ENCODE measurements around the gene P2RY13.

P2RY13 gene

DNA sequence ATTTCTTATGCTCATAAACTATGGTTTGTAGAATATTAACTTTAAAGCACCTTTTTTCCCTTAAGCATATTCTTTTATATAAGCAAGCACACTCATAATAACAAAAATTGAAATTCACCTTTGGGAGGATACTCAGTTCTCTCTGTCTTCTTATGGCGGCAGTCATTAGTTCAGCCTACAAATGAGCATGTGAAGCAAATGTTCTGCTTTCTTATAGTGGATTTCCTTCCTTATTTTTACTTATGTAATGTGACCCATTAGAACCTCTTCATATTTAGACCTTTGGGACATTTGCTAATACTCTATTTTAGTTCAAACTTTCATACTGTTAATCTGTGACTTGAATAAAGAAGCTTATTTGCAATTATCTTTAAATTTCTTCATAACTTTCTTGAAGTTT lies at the start of gene P2RY13:
TSS of gene P2RY13 (minus strand) at position 187 of the 400 bp plus-strand sequence. CDS start at position 166, 21 bp downstream.
- no peak for DNase-seq (ENCODE audit: low read depth in 2 of 2)

DNA sequence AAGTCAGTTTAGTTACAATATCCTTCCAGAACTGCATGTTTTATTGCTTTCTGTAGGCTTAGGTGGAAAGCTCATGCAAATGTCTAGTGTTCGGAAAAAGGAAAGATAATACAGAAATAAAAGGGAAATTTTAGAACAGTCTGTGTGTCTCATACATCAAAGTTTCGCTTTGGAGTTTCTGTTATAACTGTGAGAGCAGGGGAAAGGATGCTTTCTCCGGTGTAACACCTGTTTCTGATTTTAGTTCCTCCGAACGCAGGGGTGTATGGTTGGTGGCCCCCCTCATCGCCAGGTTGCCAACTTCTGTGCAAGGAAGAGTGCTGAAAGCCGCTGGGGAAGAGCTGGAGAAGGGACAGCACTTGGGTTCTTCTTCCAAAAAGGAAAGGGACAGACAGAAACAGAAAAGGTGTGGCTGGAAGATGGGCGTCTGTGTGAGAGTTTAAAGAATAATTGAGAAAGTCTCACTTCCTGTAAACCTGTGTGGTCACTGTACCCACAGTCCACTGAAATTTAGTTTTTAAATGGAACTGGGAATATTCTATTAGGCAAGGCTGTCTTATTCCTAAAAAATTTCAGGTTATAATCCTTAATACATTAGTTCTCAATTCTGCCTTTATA lies 48.5 kb upstream of the P2RY13 start:
- DNase-seq (ENCODE audit: low read depth in 2 of 2): no peak

DNA sequence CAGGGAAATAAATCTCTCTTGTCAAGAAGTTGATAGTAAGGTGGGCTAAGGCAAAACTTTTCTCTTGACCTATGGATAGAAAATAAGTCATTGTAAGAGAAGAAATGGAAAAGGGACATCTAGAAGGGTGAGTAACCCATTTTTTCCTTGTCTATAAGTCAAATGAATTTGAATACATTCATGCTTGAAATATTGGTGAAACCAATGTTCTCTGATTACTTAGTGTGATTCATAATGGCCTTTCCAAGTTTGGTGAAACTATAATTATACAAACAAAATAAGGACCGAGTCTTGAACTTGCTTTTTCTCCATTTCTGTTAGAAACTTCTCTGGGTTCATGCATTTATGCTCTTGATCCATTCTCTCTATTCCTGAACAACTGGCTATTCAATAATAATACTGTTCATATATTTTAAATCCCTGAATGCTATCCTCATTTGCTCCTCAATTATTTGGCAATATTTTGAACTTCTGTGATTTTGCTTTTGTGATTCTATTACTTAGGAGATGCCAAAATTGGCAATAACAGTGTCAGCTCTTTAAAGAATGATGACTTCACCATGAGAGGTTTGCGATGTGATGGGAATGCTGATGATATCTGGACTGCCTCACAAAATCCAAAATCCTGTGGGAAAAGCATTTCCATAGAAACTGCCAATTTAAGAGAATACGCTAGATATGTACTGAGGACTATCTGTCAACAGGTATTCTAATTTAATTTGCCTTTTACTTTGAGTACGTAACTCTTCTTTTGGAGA lies 42.9 kb upstream of the P2RY13 start:
- DNase-seq (ENCODE audit: low read depth in 2 of 2): no peak

DNA sequence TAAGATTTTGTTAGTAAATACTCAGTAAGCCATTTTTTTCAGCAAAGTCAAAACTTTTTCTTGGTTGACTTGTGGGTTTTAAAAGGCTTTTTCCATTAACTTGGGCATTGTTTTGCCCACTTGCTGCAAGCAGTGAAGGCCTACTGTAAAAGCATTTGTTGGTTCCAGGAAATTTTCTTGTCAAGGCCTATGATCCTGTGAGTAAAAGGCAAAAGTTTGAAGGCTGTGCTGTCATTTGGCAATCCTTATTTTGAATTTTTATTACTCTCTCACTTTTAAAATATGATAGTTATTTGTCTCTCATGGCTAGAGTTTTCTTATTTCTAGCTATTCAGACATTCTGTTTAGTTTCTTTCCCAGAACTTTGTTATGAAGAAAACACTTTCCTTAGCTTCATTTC lies 42.2 kb upstream of the P2RY13 start:
- no peak for DNase-seq (ENCODE audit: low read depth in 2 of 2)

DNA sequence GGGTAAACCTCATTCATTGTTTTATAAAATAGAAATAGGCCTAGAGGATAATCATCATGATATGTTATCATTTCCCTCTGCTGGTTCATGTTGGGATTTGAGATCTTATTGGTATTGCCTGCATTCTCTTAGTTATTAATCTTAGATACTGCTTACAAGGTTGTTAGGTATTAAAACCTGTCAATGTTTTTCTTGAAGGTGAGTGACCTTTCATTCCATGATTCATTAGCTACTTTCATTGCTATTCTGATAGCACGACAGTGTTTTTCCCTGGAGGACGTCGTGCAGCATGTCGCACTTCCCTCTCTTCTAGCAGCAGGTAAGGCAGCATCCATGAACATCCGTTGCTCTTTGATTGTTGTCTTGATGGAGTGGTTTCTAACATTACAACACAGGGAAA lies 38.1 kb upstream of the P2RY13 start:
- DNase-seq (ENCODE audit: low read depth in 2 of 2): no peak

DNA sequence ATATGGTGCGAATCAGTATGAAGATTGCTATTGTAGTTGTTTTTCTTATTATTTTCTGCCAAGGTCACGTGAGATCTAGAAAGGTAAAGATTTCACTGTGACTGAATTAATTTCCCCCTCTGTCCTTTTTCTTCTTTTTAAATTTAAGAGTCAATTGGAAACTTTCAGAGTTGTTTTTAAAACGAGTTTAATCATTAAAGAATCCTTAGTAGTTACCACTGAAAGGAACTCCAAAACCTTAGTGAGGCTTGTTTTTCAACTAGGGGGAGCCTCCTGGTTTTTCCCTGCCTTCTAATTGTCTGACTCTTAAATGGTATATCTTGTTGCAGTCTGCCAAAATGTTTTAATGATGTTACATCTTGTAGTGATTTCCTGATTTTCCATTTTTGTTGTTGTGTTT lies 37.6 kb upstream of the P2RY13 start:
- no peak for DNase-seq (ENCODE audit: low read depth in 2 of 2)

DNA sequence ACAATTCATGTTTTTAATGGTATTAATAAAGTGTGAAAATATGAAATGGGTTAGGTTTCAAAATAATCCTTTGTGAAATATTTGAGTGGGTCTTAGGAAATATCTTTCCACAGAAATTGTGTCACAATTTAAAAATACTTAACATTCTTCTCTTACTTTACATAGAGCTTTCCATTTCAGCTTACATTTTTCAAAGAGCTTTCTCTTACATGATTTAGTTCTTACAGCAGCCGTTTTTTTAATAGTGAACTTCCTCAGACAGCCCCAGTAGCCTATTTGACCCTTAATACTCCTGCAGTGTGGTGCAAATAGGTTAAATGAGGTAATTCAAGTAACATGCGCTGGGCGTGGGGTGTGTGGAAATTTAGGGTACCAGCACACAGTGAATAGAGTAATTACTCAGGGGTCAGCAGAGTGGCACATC lies 33.4 kb upstream of the P2RY13 start:
- DNase-seq (ENCODE audit: low read depth in 2 of 2): no peak

DNA sequence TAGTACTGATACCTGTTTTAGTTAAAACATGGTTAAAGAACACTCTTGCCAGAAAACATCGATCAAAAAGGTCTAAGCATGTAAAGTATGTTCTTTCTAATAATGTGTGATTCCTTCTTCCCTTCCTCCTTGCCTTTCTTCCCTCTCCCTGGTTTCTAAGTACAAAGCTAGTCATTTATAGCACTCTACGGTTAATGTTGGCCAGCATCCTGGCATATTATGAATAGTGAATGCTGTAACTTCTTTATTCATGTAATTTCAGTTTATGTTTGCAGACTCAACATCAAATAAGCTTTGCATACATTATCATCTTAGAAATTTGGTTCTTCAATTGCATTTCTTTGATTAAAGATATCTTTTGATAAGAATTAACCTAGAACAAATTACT lies 28.1 kb upstream of the P2RY13 start:
- DNase-seq (ENCODE audit: low read depth in 2 of 2): no peak

DNA sequence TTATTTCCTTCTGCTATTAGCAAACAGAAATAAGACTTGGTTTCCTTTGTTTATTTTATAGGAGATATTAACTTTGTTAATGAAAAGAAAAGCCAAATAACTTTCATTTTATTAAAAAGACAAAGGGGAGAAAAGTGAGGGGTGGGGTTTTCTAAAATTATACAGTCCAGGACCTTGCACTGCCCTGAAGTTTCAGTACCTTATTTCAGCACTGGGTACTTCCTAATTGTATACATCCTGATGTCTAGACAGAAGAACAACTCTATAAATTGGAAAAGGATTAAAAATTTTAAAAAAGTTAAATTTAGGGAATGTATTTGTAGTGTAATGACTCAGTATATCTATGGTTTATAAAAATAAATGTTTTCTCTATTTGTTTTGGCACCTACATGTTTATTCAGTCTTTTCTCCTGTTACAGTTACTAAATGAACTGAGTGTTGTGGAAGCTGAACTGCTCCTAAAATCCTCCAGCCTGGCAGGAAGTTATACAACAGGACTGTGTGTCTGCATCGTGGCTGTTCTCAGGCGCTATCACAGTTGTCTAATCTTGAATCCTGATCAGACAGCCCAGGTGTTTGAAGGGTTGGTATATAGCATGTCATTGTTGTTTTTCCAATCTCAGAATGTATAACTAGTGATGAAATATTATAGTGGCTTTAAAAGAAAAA lies 27.6 kb upstream of the P2RY13 start:
- no peak for DNase-seq (ENCODE audit: low read depth in 2 of 2)

DNA sequence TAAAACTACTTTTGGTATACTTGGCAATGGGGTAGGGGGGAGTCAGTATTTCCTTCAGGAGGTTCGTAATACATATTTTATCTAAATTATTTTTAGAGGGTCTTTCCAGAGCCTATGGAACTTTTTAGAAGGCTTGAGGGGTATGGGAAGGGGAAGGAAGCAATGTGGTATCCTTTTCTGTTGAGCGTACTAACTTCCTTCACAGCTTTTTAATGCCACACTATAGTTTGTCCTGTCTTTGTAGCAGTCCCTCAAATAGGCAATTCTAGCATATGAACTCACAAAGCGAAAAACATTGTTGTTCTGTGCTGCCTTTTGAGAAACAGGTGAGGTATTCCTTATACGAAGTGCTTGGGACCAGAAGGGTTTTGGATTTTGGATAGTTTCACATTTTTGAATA lies 22.3 kb upstream of the P2RY13 start:
- no peak for DNase-seq (ENCODE audit: low read depth in 2 of 2)

DNA sequence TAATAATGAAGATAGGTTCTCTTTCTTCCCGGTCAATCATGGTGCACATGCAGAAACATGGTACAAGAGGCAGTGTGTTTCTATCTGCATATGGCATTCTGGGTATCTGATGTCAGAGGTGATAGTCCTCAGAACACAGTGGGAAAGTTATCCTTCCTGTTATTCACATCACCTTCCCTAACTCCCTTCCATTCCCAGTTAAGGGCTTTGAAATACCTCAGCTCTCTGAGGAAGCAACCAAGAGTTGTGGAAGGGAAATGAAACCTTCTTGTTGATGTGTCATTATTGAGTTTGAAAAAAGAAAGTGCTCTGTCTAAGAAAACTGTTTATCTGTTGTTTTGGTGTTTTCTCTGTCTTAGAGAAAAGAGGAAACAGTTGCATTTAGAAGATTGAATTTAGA lies 21.9 kb upstream of the P2RY13 start:
- DNase-seq (ENCODE audit: low read depth in 2 of 2): no peak

DNA sequence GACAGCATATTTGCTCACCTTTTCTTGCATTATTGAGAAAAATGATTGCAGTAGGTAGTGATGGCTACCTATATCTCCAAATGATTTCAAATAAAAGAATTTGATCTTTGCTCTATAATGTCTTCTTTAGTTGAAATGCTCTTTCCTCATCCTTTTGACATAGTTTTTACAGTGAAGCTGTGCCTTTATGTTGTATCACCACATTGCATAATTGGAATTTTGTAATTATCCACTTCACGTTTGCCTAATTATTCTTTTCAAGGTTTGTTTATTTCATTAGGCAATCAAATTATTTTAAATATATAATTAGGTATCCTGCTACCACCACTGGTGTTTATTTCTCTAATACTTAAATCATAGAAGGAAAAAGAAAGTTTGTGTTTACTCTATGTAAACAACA lies 21.3 kb upstream of the P2RY13 start:
- no peak for DNase-seq (ENCODE audit: low read depth in 2 of 2)

DNA sequence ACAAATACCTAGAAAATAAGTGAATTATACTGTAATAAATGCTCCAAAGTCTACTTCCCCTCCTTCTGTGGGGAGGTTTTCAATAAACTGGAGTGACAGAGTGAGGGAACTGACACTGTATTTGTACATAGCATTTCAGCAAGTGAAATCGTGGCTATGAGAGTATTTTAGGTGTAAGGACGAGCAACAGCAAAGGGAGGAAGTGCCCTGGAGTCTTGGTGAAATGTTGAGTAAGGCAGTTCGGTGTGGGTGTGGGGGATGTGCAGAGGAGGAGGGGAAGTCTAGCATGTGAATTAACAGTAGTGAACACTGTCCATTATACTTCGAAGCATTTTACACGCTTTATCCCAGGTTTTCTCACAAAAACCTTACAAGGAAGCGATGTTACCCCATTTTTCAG lies 18.1 kb upstream of the P2RY13 start:
- no peak for DNase-seq (ENCODE audit: low read depth in 2 of 2)

DNA sequence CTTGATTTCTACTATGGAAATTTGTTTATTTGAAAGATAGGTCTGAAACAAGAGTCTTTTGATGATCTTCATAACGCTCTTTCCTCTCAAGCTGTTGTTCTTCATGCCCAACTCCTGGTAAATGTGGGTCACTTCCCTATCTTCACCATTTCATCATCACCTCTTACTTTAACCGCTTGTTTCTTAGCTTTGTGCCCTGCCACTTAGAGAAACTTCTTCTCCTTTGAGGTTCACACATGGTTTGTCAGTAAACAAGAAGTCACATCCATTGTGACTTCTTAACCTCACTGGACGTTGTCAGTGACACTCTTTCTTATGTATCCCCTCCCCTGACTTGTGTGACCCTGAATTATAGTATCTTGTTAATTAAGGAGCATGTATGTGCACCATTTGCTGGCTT lies 16.9 kb upstream of the P2RY13 start:
- DNase-seq (ENCODE audit: low read depth in 2 of 2): no peak

DNA sequence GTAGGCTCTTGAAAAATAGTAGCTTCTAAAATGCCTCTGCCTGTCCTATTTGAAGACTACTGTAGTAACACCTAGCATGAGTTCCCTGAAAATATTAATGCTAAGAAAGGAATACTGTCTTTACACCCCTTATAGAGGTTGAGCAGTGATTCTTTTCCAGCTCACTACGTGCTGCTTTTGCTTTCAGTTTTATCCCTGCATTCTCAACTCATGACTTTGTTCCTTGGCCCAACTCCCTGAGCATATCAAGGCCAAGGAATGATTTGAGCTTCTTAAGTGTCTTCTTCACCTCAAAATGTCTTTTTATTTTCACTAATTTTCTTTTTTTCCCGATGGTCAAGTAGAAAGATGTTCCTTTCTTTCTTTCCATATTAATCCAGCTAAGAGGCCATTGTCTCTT lies 16.5 kb upstream of the P2RY13 start:
- DNase-seq (ENCODE audit: low read depth in 2 of 2): no peak

DNA sequence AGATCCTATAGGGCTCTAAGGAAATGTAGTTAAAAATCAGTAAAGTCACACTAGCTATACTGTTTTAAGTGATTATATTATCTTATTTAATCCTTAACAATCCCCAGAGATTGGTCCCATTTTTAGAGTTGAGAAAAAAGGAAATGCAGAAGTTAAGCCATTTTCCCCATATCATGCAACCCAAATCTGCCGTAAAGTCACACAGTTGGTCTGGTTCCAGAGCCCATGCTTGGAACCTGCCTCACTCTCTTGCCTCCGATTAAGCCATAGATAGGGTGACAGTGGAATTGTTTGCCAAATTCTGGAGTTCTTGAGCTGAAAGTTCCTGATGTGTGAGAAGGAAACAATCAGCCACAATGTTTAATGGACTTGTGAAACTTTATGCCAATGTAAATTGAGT lies 2.3 kb upstream of the P2RY13 start:
- DNase-seq (ENCODE audit: low read depth in 2 of 2): no peak

DNA sequence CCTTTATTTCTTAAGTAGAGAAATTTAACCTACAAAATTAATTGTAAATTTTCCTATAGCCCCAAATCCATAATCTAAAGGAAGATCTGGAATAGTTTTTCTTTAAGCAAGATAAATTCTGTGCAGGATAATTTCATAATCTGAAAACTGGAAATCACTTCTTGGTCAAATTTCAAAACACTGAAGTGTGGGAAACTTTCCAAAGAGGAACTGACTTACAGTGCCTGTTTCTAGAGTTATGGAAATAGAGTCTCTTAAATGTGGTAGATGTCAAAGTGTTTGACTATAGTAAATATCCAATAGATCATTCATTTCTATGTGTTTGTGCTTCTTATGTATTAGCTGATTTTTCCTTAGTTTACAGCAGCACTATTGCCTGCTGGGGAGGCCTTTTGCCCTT lies 1.6 kb upstream of the P2RY13 start:
- no peak for DNase-seq (ENCODE audit: low read depth in 2 of 2)

DNA sequence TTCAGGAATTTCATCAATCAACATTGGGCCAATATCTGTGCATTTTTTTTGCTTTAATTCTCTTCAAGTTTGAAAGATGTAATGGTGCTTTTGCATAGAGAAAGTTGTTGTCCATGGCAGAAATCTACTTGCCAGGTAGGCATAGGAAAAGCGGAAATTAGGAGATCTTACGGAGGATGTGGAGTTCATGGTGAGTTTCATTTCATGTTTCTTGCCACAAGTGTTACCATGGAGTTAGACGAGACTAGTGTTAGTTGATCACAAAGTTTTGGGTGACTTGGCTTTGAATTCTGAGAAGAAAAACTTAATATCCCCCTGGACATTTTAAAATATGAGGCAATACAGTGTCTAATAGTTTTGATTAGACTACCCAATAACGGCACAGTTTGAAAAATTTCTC lies 1.0 kb upstream of the P2RY13 start:
- no peak for DNase-seq (ENCODE audit: low read depth in 2 of 2)

DNA sequence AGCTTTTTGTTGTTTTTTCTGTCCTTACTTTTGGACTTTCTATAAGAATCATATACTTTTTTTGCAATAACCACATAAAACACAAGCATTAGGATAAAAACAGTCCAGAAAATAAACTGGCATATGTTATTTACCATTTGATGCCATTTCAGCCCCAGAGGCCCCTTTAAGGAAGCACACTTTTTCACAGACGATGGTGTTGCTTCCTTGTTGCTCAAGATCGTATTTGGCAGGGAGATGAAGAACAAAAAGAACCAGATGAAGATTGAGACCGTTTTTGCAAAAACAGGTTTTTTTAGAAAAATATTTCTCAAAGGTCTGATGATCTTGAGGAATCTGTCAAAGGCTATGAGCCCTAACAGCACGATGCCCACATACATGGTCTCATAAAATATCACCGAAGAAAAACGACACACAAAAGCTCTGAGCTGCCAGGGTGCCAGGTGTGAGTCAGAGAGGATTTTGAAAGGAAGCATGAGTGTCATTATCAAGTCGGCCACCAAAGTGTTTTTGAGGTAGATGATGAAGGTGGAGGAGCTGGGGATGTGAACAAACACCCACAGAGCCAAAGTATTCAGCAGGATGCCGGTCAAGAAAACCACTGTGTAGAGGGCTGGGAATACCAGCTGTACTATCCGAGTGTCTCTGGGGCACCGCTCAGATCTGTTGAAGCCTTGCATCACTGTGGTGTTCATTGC lies 902 bp downstream of the P2RY13 start:
- DNase-seq (ENCODE audit: low read depth in 2 of 2): no peak

DNA sequence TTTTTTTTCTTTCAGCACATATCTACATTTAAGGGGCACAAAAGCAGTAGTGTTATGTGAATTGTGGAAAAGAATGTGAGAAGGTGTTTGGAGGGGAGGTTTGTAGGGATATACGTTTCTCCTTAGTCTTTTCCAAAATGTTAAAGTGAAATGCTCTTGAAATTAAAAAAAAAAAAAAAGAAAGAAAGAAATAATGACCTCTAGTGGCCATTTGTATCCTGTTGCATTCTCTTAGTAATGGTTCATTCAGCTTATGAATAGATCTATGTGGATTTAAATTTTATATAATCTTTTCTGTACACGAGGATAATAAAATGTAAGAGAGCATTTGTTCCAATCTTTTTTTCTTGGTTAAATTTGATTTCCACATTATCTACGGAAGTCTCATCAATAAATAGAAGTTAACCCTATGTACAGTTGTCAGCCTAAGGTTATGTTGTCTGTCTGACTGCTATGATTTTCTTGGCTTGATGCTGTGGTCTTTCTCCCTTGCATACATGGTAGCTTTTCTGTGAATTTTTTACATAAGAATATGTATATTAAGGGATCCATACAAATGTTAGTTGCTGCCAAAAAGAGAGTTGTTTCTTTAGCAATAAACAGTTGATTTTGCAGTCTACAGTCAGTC lies 1.7 kb downstream of the P2RY13 start:
- DNase-seq (ENCODE audit: low read depth in 2 of 2): no peak

DNA sequence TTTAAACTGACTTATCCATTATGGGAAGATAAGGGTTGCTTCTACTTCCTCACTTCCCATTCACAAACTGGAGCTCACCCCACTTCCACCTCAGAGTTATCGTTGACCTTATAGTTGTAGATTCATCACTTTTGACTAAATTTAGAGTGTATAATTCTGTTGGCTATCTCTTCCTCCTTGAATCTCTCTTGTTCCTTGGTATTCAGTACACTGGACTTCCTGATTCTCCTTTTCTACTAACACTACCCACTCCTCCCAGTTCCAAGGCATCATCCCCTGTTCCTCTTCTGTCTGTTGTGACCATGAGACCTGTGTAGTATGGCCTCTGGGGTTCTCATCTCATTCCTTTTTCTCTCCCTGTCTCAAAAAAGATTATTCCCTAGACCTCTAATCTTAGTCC lies 6.8 kb downstream of the P2RY13 start:
- DNase-seq (ENCODE audit: low read depth in 2 of 2): no peak

DNA sequence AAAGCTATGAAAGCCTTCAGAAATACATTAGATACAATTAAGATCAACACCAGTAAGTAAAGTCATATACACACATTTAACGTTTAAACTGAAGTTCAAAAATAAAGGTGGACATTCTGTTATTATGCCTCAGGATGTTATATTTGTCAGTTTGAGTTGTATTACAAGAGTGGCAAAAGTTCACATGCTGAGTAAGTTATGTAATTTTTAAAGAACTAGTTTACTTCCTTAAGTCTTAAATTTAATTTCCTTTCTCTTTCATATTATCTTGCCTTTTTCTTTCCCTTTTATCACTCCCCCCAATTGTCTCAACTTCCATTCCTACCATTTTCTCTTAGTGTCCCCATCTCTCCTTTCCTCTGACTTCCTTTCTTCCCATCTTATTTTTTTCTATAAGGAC lies 7.8 kb downstream of the P2RY13 start:
- no peak for DNase-seq (ENCODE audit: low read depth in 2 of 2)

Measured in activated CD8-positive, alpha-beta memory T cell treated with anti-CD3 and anti-CD28 coated beads for 4 hours (primary cell).